Keratinocyte (primary cell): ENCODE results near the gene BTNL3. TPM values are rescaled to one million over a fixed set of nuclear protein-coding genes. Genes with fewer than 3 reads are reported as not detected.

Source experiments
- DNase-seq: peaks from one replicate; pipeline ENCODE4 v3.0.0-alpha.2; 2011; ENCODE audit warnings: low read depth, missing footprints, low spot score
- FAIRE-seq: peaks from 2 replicates; lab custom pipeline; 2011; peaks lifted over from hg19 to GRCh38; lab: Jason Lieb, UNC
- H2AFZ ChIP-seq: 2 replicates; pipeline ENCODE4 v1.6.0; 2012; ENCODE audit warnings: low read length, control low read depth, inconsistent platforms; ENCODE audit not compliant: control insufficient read depth
- H3K27ac ChIP-seq: 2 replicates; pipeline ENCODE4 v1.5.1; 2011; ENCODE audit warnings: low read length; ENCODE audit not compliant: control insufficient read depth, insufficient read depth
- H3K27me3 ChIP-seq: 3 replicates; pipeline ENCODE4 v1.6.0; 2011; ENCODE audit warnings: low read length; ENCODE audit not compliant: control insufficient read depth, insufficient read depth; ENCODE audit errors: extremely low read depth
- H3K36me3 ChIP-seq, 2 experiments: 2 replicates in 1 of 2; 3 replicates in 1 of 2; pipeline ENCODE4 v1.5.1; 2011; ENCODE audit warnings: low read length in 2 of 2, mild to moderate bottlenecking in 1 of 2; ENCODE audit not compliant: control insufficient read depth in 2 of 2, insufficient read depth in 2 of 2; ENCODE audit errors: extremely low read depth in 1 of 2
- H3K4me1 ChIP-seq: 3 replicates; pipeline ENCODE4 v1.5.1; 2011; ENCODE audit warnings: low read length; ENCODE audit not compliant: control insufficient read depth, insufficient read depth; ENCODE audit errors: extremely low read depth
- H3K4me2 ChIP-seq: 3 replicates; pipeline ENCODE4 v1.6.0; 2011; ENCODE audit warnings: low read depth, low read length; ENCODE audit not compliant: control insufficient read depth, insufficient read depth; ENCODE audit errors: extremely low read depth
- H3K4me3 ChIP-seq, 3 experiments: fragments of 200-600 bp in 1 of 3; sonication (generic) in 1 of 3; 2 replicates in 2 of 3; 3 replicates in 1 of 3; pipeline ENCODE4 v1.5.1; 2011 to 2016; ENCODE audit warnings: low read length in 3 of 3, mild to moderate bottlenecking in 3 of 3, control low read depth in 2 of 3, inconsistent platforms in 1 of 3, low read depth in 1 of 3, mixed read lengths in 1 of 3, mixed run types in 1 of 3, moderate library complexity in 1 of 3; ENCODE audit not compliant: control insufficient read depth in 2 of 3, insufficient read depth in 2 of 3; ENCODE audit errors: extremely low read depth in 1 of 3
- H3K79me2 ChIP-seq: 2 replicates; pipeline ENCODE4 v1.6.0; 2012; ENCODE audit warnings: low read length; ENCODE audit not compliant: control insufficient read depth, insufficient read depth
- H3K9ac ChIP-seq: 3 replicates; pipeline ENCODE4 v1.6.0; 2011; ENCODE audit warnings: low read length; ENCODE audit not compliant: control insufficient read depth, insufficient read depth; ENCODE audit errors: extremely low read depth
- H3K9me1 ChIP-seq: 3 replicates; pipeline ENCODE4 v1.6.0; 2011; ENCODE audit warnings: low read length; ENCODE audit not compliant: control insufficient read depth, insufficient read depth; ENCODE audit errors: extremely low read depth
- H3K9me3 ChIP-seq: 2 replicates; pipeline ENCODE4 v1.5.1; 2012; ENCODE audit warnings: low read depth, low read length; ENCODE audit not compliant: control insufficient read depth
- H4K20me1 ChIP-seq: 3 replicates; pipeline ENCODE4 v1.6.0; 2011; ENCODE audit warnings: low read length; ENCODE audit not compliant: control insufficient read depth, insufficient read depth; ENCODE audit errors: extremely low read depth
- CTCF ChIP-seq, 3 experiments: IDR thresholded peaks in 1 of 3; conservative IDR thresholded peaks in 1 of 3; optimal IDR thresholded peaks in 1 of 3; 2 replicates in 2 of 3; 3 replicates in 1 of 3; pipeline versions ENCODE3 to v1.5.1; 2011; ENCODE audit warnings: low read length in 3 of 3, mild to moderate bottlenecking in 3 of 3, moderate library complexity in 2 of 3, control low read depth in 1 of 3, inconsistent platforms in 1 of 3; ENCODE audit not compliant: insufficient read depth in 2 of 3; ENCODE audit errors: extremely low read depth in 1 of 3
- EZH2 ChIP-seq: IDR thresholded peaks from one replicate; pipeline ENCODE4 v1.6.1; 2012; ENCODE audit warnings: inconsistent platforms, mild to moderate bottlenecking, low read length, moderate library complexity
- dilution Hi-C: fragments of 300-500 bp; cut with MboI; formaldehyde crosslinking; loops from one replicate; pipeline ENCODE4 v1.7.0; 2020; ENCODE audit warnings: low sequenced_read_pairs; ENCODE audit not compliant: extremely low pct_ligation_motif_present
- polyA plus RNA-seq, 5 experiments: library from polyadenylated mRNA; depleted of rRNA in 3 of 5; stranded (reverse) in 3 of 5; stranded (forward) in 1 of 5; unstranded in 1 of 5; fragments of >200 nt; gene quantifications; 1 replicate in 1 of 5; 2 replicates in 3 of 5; 3 replicates in 1 of 5; pipeline versions ENCODE4 v1.2.1 to v1.2.3, GENCODE V29; 2011 to 2012; ENCODE audit warnings: missing spikeins in 2 of 5, low read depth in 1 of 5, low replicate concordance in 1 of 5

BTNL3 gene
- polyA plus RNA-seq, 1 donor (not counting 4 experiments of a cell fraction or from before 2014, with no cell fraction given) = not detected

GRCh38 chr5:180990882-180991242, 2.2 kb downstream of the BTNL3 start:
- H3K9me3 ChIP-seq = no peaks in the 10 kb centered on the region
- FAIRE-seq = no peak

GRCh38 chr5:181001947-181002346, 13.3 kb downstream of the BTNL3 start:
- DNase-seq (no peak), FAIRE-seq (no peak)
- dilution Hi-C loops = no loop called here
- Histone ChIP-seq H3K27me3 (no peaks in the 10 kb centered on the region), H3K9me3 (no peaks in the 10 kb centered on the region), H3K36me3 (no peaks in the 10 kb centered on the region), H2AFZ (no peak overlapping the region), H3K27ac (no peak overlapping the region), H4K20me1 (no peaks in the 10 kb centered on the region), H3K9me1 (no peaks in the 10 kb centered on the region), H3K4me3 (no peak overlapping the region), H3K4me1 (no peaks in the 10 kb centered on the region), H3K9ac (no peak overlapping the region), H3K4me2 (no peak overlapping the region), H3K79me2 (no peaks in the 10 kb centered on the region)
- no peak for TF ChIP-seq EZH2
- no peak for TF ChIP-seq CTCF (optimal IDR thresholded peaks at IDR 0.05 in 1 of 3, IDR thresholded peaks at IDR 0.05 in 1 of 3, conservative IDR thresholded peaks at IDR 0.05 in 1 of 3; ENCODE audit: extremely low read depth in 1 of 3, insufficient read depth in 2 of 3, low read length in 3 of 3)

More at GRCh38 chr5:180990882-180991242, 2.2 kb downstream of the BTNL3 start:
- no peaks in the 10 kb centered on the region for H3K4me1 ChIP-seq
- H2AFZ ChIP-seq = no peak overlapping the region
- no peak overlapping the region for H3K27ac ChIP-seq
- no peak overlapping the region for H3K4me3 ChIP-seq
- H4K20me1 ChIP-seq = no peaks in the 10 kb centered on the region
- TF ChIP-seq EZH2 (no peak), CTCF (optimal IDR thresholded peaks at IDR 0.05 in 1 of 3, IDR thresholded peaks at IDR 0.05 in 1 of 3, conservative IDR thresholded peaks at IDR 0.05 in 1 of 3; ENCODE audit: extremely low read depth in 1 of 3, insufficient read depth in 2 of 3, low read length in 3 of 3) (no peak)
- H3K9ac ChIP-seq = no peak overlapping the region
- no peaks in the 10 kb centered on the region for H3K9me1 ChIP-seq
- dilution Hi-C loops = no loop called here
- H3K36me3 ChIP-seq = no peaks in the 10 kb centered on the region
- no peak for DNase-seq
- no peaks in the 10 kb centered on the region for H3K27me3 ChIP-seq
- H3K4me2 ChIP-seq = no peak overlapping the region
- no peaks in the 10 kb centered on the region for H3K79me2 ChIP-seq
